ENCODE results near the gene RRM1.

- no peak for TF ChIP-seq EZH2 (IDR thresholded peaks at IDR 0.05)
- no peak for TF ChIP-seq POLR2AphosphoS5 (IDR thresholded peaks at IDR 0.05; ENCODE audit: borderline replicate concordance, low read depth, low read length)
These were observed 91.0 kb downstream of the RRM1 start for GRCh38 chr11:4185561-4185960.

Data from SK-N-MC (cell line).